Heart left ventricle (tissue), 16 donors: ENCODE data around the gene BRIP1. TPM values are rescaled to one million over a fixed set of nuclear protein-coding genes. Genes with fewer than 3 reads are reported as not detected.

Source experiments
- ATAC-seq, 4 donors: fragments of 200-7000 bp; cut with Tn5 transposase; one replicate each; pipeline ENCODE4 v1.9.1; 2020 to 2022; ENCODE audit warnings: moderate library complexity in 4 of 4, mild to moderate bottlenecking in 3 of 4, moderate number of reproducible peaks in 1 of 4
- DNase-seq, 5 donors: peaks; one replicate each; pipeline ENCODE4 v3.0.0-alpha.2; 2020
- H3K27ac ChIP-seq, 12 donors: fragments of 200-600 bp; sonication (generic) in 4 of 12; one replicate each; pipeline versions ENCODE4 v1.5.0 to v1.8.0; 2016 to 2022; ENCODE audit warnings: mild to moderate bottlenecking in 2 of 12
- H3K27me3 ChIP-seq, 9 donors: fragments of 200-600 bp; sonication (generic) in 2 of 9; one replicate each; pipeline versions ENCODE4 v1.5.1 to v1.8.0; 2016 to 2022; ENCODE audit warnings: mild to moderate bottlenecking in 3 of 9
- H3K36me3 ChIP-seq, 9 donors: fragments of 200-600 bp; sonication (generic) in 2 of 9; one replicate each; pipeline versions ENCODE4 v1.5.0 to v1.8.0; 2018 to 2022; ENCODE audit warnings: mild to moderate bottlenecking in 2 of 9
- H3K4me1 ChIP-seq, 12 donors: fragments of 200-600 bp; sonication (generic) in 4 of 12; one replicate each; pipeline versions ENCODE4 v1.5.0 to v1.8.0; 2016 to 2022; ENCODE audit warnings: mild to moderate bottlenecking in 3 of 12
- H3K4me3 ChIP-seq, 12 donors: fragments of 200-600 bp; sonication (generic) in 4 of 12; one replicate each; pipeline versions ENCODE4 v1.5.0 to v1.8.0; 2017 to 2022; ENCODE audit warnings: mild to moderate bottlenecking in 9 of 12, moderate library complexity in 4 of 12
- H3K9me3 ChIP-seq, 12 donors: fragments of 200-600 bp; sonication (generic) in 4 of 12; one replicate each; pipeline versions ENCODE4 v1.5.0 to v1.8.0; 2016 to 2022; ENCODE audit warnings: mild to moderate bottlenecking in 1 of 12
- CTCF ChIP-seq, 12 donors: fragments of 200-600 bp; sonication (generic) in 4 of 12; IDR thresholded peaks; one replicate each; pipeline versions ENCODE4 v1.5.0 to v1.8.0; 2018 to 2022; ENCODE audit warnings: antibody characterized with exemption in 12 of 12, mild to moderate bottlenecking in 5 of 12
- POLR2A ChIP-seq, 2 donors: fragments of 450-650 bp; IDR thresholded peaks; one replicate each; pipeline ENCODE4 v1.6.1; 2017; ENCODE audit warnings: antibody characterized with exemption in 2 of 2, mild to moderate bottlenecking in 2 of 2, moderate library complexity in 2 of 2
- WGBS, 4 donors: extraction: QIAGEN DNeasy Blood & Tissue Kit in 2 of 4; methylation state at CpG; one replicate each; pipeline versions ENCODE4 v1.1.5 to v1.1.7; 2013 to 2018; 5-methylcytosine and 5-hydroxymethylcytosine counted together
- intact Hi-C, 10 donors: fragments of 100-400 bp; cut with DNase I; formaldehyde crosslinking; loops; one replicate each; pipeline versions ENCODE4 v1.11.1 to v1.14.2; 2022
- polyA plus RNA-seq, 2 donors: library from polyadenylated mRNA; stranded (reverse); fragments of 200-250 nt; gene quantifications; one replicate each; pipeline ENCODE4 v1.2.3, GENCODE V29; 2013
- total RNA-seq, 9 donors: library from RNA; depleted of rRNA in 2 of 9; stranded (reverse); fragments of >200 nt in 2 of 9; fragmentation: NEBNext Ultra II Directional in 3 of 9; extraction: Animal tissue kit (Norgen Biotek cat#: 25700) in 3 of 9; gene quantifications; one replicate each; pipeline versions ENCODE4 v1.1.0 to v1.2.4, GENCODE V29; 2016 to 2023
- donor health status: ischemic (EF 13 %, LVEDD 7.1; RV severe dilation, severe dysfunction).
- donor health status: healthy with polysubstance abuse.
- donor health status: DM: no; HTN: yes; CAD: no.
- donor health status: DM: no; HTN: no; CAD: no.
- donor health status: ischemic (EF 25% LVEDD 6.9; RV normal size, moderate dysfunction).
- donor health status: ischemic (EF 25% LVEDD 5.7; RV mildly dilated, moderate dysfunction).
- donor health status: healthy.
- donor health status: DM: yes; HTN: yes; CAD: no.
- donor health status: ischemic (EF 35%, LVEDD 5.7; RV mildly dilated, moderate dysfunction).
- donor health status: nonischemic (EF 11% LVEDD 7.7; RV severe dilation, severe dysfunction).
- donor health status: DM: yes; HTN: yes; CAD: no.
- donor health status: PGD.
- donor health status: ischemic (EF 29% LVEDD 5.4; RV normal size, mild dysfunction).
- donor health status: nonischemic (EF 23%, LVEDD 6.1; RV moderate dilation, normal function).

Gene BRIP1
- total and polyA plus RNA-seq, 11 donors, result 0.04 to 2.2 (median 0.12) TPM; not detected in 3

GRCh38 chr17:61813211-61813610 is 50.1 kb downstream of the BRIP1 start:
- ATAC-seq (no peak), DNase-seq (no peak)
- no peak for TF ChIP-seq CTCF (IDR thresholded peaks at IDR 0.05)
- no peak for TF ChIP-seq POLR2A (IDR thresholded peaks at IDR 0.05)
- intact Hi-C loops, result no loop called here
- Histone ChIP-seq H3K27ac (no peak overlapping the region), H3K4me1 (peaks cover 0 to 10% (median 0%) of the 10 kb centered on the region in 12 donors), H3K27me3 (no peaks in the 10 kb centered on the region), H3K36me3 (no peaks in the 10 kb centered on the region), H3K4me3 (no peak overlapping the region), H3K9me3 (no peaks in the 10 kb centered on the region)
- WGBS, 4 donors, result 79 to 93% (median 81%) methylated on average over 1 of the region's 1 CpG

DNA sequence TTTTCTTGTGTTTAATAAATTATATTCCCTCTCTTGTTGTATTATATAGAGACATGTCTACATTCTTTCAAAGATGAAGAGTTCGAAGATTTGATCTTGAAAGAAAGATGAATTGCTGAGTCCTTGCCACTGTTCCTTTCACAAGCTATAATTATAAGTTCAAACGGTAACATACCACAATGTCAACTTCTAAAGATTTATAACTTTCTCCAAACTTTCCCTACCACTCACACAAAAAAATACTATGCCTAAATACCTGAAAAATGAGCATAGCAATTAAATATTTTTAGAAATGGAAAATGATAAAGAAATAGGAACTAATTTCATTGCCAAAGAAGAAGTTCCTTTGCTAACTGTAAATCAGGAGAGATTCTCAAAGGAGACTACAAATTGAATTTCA is 50.6 kb downstream of the BRIP1 start:
- intact Hi-C loops, result no loop called here
- H3K9me3 ChIP-seq, result no peaks in the 10 kb centered on the region
- DNase-seq, result no peak
- peaks cover 0 to 10% (median 0%) of the 10 kb centered on the region in 12 donors for H3K4me1 ChIP-seq
- no peaks in the 10 kb centered on the region for H3K27me3 ChIP-seq
- WGBS, 4 donors, result 88 to 91% (median 90%) methylated on average over 2 of the region's 2 CpGs
- no peaks in the 10 kb centered on the region for H3K36me3 ChIP-seq
- no peak for ATAC-seq
- no peak overlapping the region for H3K27ac ChIP-seq
- H3K4me3 ChIP-seq, result no peak overlapping the region
- no peak for TF ChIP-seq POLR2A (IDR thresholded peaks at IDR 0.05)

DNA sequence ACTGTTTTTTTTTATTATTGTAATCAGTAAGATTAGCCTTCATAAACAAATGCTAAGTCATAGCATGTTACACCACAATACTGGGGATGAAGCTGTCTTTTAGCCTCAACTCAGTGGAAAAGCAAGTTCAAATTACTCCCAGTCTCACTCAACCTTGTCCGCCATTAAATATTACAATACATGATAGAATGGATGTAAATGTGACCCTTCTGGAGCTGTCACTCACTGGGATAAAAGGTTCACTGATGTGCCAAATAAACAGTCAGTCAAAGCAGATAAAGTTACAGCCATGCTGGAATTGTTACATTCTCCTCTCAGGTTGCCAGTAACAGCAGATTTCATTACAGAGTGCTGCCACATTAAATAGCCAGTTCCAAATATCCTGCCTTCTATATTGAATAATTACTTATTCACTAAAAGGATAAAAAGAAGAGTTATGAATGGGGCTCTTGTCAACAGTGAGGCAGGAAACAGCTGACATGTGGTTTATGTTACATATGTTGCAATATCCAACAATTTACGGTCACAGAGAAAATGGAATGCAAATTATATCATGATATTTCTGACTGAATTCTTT is 53.4 kb downstream of the BRIP1 start:
- no peak overlapping the region for H3K4me3 ChIP-seq
- no peaks in the 10 kb centered on the region for H3K27me3 ChIP-seq
- no peaks in the 10 kb centered on the region for H3K36me3 ChIP-seq
- no peak for TF ChIP-seq POLR2A (IDR thresholded peaks at IDR 0.05)
- ATAC-seq, result no peak
- no peak for DNase-seq
- no peaks in the 10 kb centered on the region for H3K9me3 ChIP-seq
- H3K27ac ChIP-seq, result no peak overlapping the region
- WGBS, 4 donors, result 58 to 79% (median 65%) methylated on average over 2 of the region's 2 CpGs
- intact Hi-C loops, result no loop called here
- peaks cover 0 to 10% (median 0%) of the 10 kb centered on the region in 12 donors for H3K4me1 ChIP-seq

- TF ChIP-seq CTCF (IDR thresholded peaks at IDR 0.05), result no peak
- no peak for TF ChIP-seq POLR2A (IDR thresholded peaks at IDR 0.05)
- no peaks in the 10 kb centered on the region for H3K27me3 ChIP-seq
- 95 to 98% (median 96%) methylated on average over 8 of the region's 8 CpGs for WGBS, 4 donors
- DNase-seq, result no peak
- H3K9me3 ChIP-seq, result no peaks in the 10 kb centered on the region
- intact Hi-C loops, result no loop called here
- no peaks in the 10 kb centered on the region for H3K36me3 ChIP-seq
- no peak overlapping the region for H3K27ac ChIP-seq
- no peak for ATAC-seq
- H3K4me3 ChIP-seq, result no peak overlapping the region
- peaks cover 0 to 10% (median 0%) of the 10 kb centered on the region in 12 donors for H3K4me1 ChIP-seq
These were observed 54.9 kb downstream of the BRIP1 start for GRCh38 chr17:61808442-61808841.

DNA sequence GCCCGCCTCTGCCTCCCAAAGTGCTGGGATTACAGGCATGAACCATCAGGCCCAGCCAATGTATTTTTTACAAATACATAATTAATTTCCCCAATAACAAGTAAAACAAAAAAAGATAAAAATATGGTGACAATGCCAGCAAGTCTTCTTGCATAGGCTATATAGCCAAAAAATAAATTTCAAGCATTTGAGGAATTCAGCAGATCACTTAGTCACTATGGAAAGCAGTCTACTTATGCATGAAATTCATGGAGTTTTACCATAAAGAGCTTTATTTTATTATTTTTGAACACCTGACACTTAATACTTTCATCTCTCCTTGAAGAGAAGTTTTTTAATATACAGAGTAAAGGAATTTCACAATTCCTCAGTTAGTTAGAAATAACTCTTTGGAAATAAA is 56.4 kb downstream of the BRIP1 start:
- no peak for ATAC-seq

More for the DNA sequence above, 56.4 kb downstream of the BRIP1 start:
- intact Hi-C loops, result no loop called here
- Histone ChIP-seq H3K4me3 (no peak overlapping the region), H3K36me3 (no peaks in the 10 kb centered on the region), H3K9me3 (no peaks in the 10 kb centered on the region), H3K4me1 (peaks cover 0 to 10% (median 0%) of the 10 kb centered on the region in 12 donors), H3K27ac (no peak overlapping the region), H3K27me3 (no peaks in the 10 kb centered on the region)
- DNase-seq, result no peak
- no peak for TF ChIP-seq CTCF (IDR thresholded peaks at IDR 0.05)
- TF ChIP-seq POLR2A (IDR thresholded peaks at IDR 0.05), result no peak
- WGBS, 4 donors, result 97 to 100% (median 100%) methylated on average over 1 of the region's 1 CpG
